HG03342 (cell line): Measurements from ENCODE around the gene FOXO4.

Experiments
- ATAC-seq: cut with Tn5 transposase; IDR thresholded peaks from one replicate; pipeline ENCODE4 v1.9.1; 2021; ENCODE audit warnings: mild to moderate bottlenecking, moderate library complexity; ENCODE audit not compliant: unreplicated experiment

Gene FOXO4

DNA sequence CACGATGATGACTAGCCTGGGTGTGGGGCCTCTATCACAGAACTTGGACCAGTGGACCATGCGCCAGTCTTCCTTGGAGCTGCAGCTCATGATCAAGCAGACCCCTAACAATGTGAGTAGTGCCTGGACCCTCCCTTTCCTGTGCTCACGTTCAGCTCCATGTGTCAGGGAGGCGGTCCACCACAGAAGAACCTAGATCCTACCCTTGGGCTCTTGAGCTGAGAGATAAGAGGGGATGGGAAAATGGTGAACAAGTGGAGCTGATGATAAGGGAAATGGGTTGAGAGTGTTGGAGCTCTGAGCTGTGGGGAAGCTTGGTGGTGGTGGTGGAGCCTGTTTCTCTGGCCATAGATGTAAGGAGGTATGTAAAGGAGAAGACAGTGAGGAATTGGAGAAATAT, 35.9 kb downstream of the FOXO4 start:
- no peak for ATAC-seq

DNA sequence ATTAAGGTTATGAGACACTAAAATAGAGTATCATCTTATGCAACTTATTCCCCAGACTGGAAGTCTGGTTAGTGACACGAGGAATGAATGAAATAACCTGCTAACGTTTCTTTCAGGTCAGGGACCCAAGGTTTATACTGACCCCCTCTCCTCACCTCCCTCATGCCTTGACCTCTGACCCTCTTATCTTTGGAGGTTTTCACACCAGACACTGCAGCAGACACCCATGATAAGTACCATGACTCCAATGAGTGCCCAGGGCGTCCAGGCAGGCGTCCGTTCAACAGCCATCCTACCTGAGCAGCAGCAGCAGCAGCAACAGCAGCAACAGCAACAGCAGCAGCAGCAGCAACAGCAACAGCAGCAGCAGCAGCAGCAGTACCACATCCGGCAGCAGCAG, 44.8 kb downstream of the FOXO4 start:
- no peak for ATAC-seq

DNA sequence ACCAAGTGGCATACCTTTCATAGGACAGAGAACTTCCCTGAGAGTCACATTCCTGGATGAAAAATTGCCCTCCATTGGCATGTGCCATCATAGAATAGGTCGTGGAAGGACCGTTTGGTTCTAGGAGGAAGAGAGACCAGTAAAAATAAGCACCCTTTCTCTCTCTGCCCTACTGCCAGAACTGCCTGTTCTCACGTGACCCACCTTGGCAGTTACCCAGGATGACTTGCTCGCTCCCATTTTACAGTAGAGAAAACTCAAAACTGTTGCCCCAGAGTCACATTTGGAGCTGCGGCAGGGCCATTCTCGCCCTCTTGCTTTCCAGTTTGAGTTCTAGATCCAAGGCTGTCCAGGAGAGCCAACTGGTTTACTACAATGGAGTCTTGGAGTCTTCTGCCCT, 47.9 kb downstream of the FOXO4 start:
- no peak for ATAC-seq

DNA sequence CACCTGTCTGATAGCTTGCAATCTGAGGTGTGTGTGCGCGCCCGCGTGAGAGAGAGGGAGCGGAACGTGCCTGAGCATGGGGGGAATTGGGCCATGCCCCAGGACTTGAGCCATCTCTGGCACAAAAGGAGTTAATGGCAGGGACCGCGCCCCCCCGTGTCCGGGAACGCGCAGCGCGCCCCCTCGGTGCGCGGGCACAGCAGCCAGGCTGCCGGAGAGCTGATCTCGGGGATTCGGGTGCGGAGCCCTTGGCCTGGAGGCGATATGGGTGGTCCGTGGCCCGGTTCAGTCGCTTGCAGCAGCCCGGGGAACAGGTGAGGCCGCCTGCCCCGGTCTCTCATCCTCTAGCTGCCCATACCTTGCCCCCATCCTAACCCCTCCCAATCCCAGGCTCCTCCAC, 49.0 kb downstream of the FOXO4 start, which contains the start of gene NLGN3:
NLGN3 (plus strand) TSS at position 191 of the 400 bp plus-strand sequence. CDS start 2,909 bp downstream, outside the sequence.
- ATAC-seq: no peak

DNA sequence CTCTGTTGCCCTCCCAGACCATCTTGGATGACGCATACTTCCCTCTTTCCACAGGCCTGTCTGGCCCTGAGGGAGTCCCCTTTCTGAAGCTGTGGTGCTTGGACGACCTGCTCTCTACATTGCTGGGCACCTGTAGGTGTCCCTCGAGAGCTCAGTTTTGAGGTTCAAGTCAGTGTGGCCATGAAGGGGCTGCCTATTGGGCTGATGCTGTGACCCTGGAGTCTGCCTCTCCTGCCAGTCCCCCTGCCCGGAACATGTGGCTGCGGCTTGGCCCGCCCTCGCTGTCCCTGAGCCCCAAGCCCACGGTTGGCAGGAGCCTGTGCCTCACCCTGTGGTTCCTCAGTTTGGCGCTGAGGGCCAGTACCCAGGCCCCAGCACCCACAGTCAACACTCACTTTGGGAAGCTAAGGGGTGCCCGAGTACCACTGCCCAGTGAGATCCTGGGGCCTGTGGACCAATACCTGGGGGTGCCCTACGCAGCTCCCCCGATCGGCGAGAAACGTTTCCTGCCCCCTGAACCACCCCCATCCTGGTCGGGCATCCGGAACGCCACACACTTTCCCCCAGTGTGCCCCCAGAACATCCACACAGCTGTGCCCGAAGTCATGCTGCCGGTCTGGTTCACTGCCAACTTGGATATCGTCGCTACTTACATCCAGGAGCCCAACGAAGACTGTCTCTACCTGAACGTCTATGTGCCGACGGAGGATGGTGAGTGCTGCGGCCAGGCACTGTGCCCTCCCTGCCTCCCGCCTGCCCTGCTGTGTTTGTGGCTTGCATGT, 52.0 kb downstream of the FOXO4 start:
- no peak for ATAC-seq

DNA sequence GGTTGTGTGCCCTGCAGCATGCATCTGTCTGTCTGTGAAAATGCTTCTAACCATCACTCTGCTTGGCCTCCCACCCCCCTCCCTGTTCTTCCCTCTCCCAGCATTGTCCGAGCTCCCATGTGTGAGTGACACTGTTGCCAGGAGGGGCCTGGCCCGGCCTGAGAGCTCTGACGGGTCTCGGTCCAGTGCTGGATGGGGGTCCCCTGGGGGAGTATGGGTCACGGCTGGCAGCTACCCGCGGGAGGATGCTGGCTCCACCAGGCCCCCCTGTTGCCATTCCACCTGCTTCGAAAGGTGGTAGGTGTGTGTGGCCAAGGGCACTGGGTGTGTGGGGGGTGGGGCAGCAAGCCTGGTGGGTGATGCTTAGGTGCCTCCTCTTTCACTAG, 52.6 kb downstream of the FOXO4 start:
- ATAC-seq: no peak

DNA sequence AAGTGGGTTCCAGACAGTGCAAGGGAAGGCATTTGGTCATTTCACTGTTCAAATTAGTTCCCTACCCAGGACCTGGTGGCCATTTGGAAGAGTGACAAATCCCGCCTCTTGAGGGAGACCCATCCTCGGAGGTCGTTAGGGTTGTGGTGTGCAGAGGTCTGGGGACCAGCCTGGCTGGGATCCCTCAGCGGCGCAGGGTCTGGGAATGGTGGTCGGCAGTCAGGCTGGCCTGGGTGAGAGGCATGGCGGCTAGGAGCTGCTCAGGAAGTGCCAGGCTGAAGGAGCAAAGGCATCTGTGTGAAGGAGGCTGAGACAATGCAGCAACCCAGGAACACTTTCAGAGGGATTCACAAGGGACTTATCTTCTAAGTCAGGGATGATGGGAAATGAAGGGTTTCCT, 55.7 kb downstream of the FOXO4 start:
- no peak for ATAC-seq
